Hepatocyte (in vitro differentiated cells): Measurements from ENCODE around the gene ARHGAP26. TPM values are rescaled to one million over a fixed set of nuclear protein-coding genes. Genes with fewer than 3 reads are reported as not detected.

Experiments
- DNase-seq: peaks from one replicate; pipeline ENCODE4 v3.0.0-alpha.2; 2016; ENCODE audit warnings: low spot score
- H2AFZ ChIP-seq: fragments of 200-600 bp; sonication (generic); 2 replicates; pipeline ENCODE4 v1.6.0; 2016; ENCODE audit warnings: antibody characterized with exemption, mild to moderate bottlenecking
- H3K27ac ChIP-seq: fragments of 200-600 bp; sonication (generic); 2 replicates; pipeline ENCODE4 v1.5.1; 2016; ENCODE audit warnings: mild to moderate bottlenecking
- H3K27me3 ChIP-seq: fragments of 200-600 bp; sonication (generic); 2 replicates; pipeline ENCODE4 v1.6.1; 2016
- H3K36me3 ChIP-seq: fragments of 200-600 bp; sonication (generic); replicated peaks from 2 replicates; pipeline ENCODE4 v1.5.1; 2016; ENCODE audit warnings: low read depth; ENCODE audit not compliant: insufficient read depth
- H3K4me1 ChIP-seq: fragments of 200-600 bp; sonication (generic); 2 replicates; pipeline ENCODE4 v1.5.1; 2016; ENCODE audit warnings: mild to moderate bottlenecking, moderate library complexity; ENCODE audit not compliant: insufficient read depth
- H3K4me2 ChIP-seq: fragments of 200-600 bp; sonication (generic); 2 replicates; pipeline ENCODE4 v1.6.0; 2016
- H3K4me3 ChIP-seq: fragments of 200-600 bp; sonication (generic); 2 replicates; pipeline ENCODE4 v1.5.1; 2016; ENCODE audit warnings: mild to moderate bottlenecking
- H3K79me2 ChIP-seq: fragments of 200-600 bp; sonication (generic); 2 replicates; pipeline ENCODE4 v1.6.0; 2017; ENCODE audit warnings: mild to moderate bottlenecking
- H3K9me2 ChIP-seq: fragments of 200-600 bp; sonication (generic); replicated peaks from 2 replicates; pipeline ENCODE4 v1.6.0; 2017; ENCODE audit warnings: mild to moderate bottlenecking; ENCODE audit not compliant: insufficient read depth
- H3K9me3 ChIP-seq: fragments of 200-600 bp; sonication (generic); 2 replicates; pipeline ENCODE4 v1.5.1; 2016; ENCODE audit warnings: low read depth, mild to moderate bottlenecking
- H4K20me1 ChIP-seq: fragments of 200-600 bp; sonication (generic); 2 replicates; pipeline ENCODE4 v1.6.0; 2016; ENCODE audit warnings: mild to moderate bottlenecking; ENCODE audit not compliant: insufficient read depth, poor library complexity, severe bottlenecking
- EZH2 ChIP-seq: fragments of 200-600 bp; sonication (generic); IDR thresholded peaks from 2 replicates; pipeline ENCODE4 v1.6.1; 2016; ENCODE audit warnings: antibody characterized with exemption, mild to moderate bottlenecking, borderline replicate concordance
- EZH2phosphoT487 ChIP-seq: fragments of 200-600 bp; sonication (generic); IDR thresholded peaks from one replicate; pipeline ENCODE4 v1.6.1; 2018; ENCODE audit warnings: antibody characterized with exemption, mild to moderate bottlenecking, low read depth, moderate library complexity; ENCODE audit not compliant: unreplicated experiment, severe bottlenecking
- WGBS: methylation state at CpG from one replicate; pipeline ENCODE4 v1.1.6; 2016; ENCODE audit warnings: low lambda C conversion rate; ENCODE audit errors: missing lambda C conversion rate; 5-methylcytosine and 5-hydroxymethylcytosine counted together
- polyA plus RNA-seq: library from polyadenylated mRNA; unstranded; fragments of >200 nt; fragmentation: Nextera tagmentation; extraction: Ambion mirVana; gene quantifications from 2 replicates; pipeline ENCODE4 v1.2.1, GENCODE V29; 2016
- total RNA-seq: library from RNA; depleted of rRNA; stranded (reverse); fragments of >200 nt; gene quantifications from 2 replicates; pipeline ENCODE4 v1.2.3, GENCODE V29; 2014
- TF ChIP-seq, protein P1 (sequence below): fragments of 200-600 bp; sonication (generic); IDR thresholded peaks from 2 replicates; pipeline ENCODE4 v1.5.1; 2016; ENCODE audit warnings: antibody characterized with exemption, mild to moderate bottlenecking; ENCODE audit not compliant: poor library complexity

ARHGAP26 gene
- total and polyA plus RNA-seq, 2 experiments from 2014 or later: 16.5 to 19.8 TPM

DNA sequence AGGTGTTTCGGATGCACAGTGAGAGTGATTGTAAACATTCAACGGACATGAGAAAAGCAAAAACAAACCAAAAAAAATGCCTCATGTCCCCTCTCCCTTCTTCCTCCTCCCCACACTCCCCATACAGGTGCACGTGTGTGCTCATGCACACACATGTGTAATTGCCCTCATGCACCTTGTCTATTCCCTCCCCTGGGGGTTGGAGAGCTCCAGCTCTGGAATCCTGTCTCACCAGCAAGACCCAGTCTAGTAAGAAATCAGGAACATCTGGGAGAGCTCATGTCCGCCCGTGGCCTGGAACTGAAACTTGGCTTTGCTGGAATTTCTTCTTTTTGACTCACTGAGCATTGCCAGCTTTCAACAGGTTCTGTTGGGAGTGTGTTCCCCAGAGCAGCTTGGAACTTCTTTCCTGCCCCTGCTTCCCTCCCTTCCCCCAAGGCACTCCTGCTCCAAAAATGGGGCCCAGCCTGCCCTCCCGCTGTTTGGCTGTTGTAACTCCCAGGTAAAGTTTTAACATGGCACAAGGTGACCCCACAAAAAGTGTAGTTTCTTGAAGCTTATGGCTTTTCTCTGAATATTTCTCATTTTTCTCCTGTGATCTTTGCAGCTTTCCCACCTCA is 443.2 kb downstream of the ARHGAP26 start:
- WGBS: 67% methylated on average over 6 of the region's 6 CpGs
- DNase-seq: peak; percentile 28
- Histone ChIP-seq H3K4me1 (peaks cover 13% of the 10 kb centered on the region), H3K27me3 (no peaks in the 10 kb centered on the region), H3K9me2 (no peaks in the 10 kb centered on the region), H2AFZ (no peak overlapping the region), H3K79me2 (no peaks in the 10 kb centered on the region), H3K27ac (peak overlapping the region; percentile 56), H4K20me1 (no peaks in the 10 kb centered on the region), H3K4me2 (peak overlapping the region; percentile 47), H3K9me3 (no peaks in the 10 kb centered on the region), H3K4me3 (no peak overlapping the region), H3K36me3 (no peaks in the 10 kb centered on the region)
- no peak for TF ChIP-seq EZH2phosphoT487
- TF ChIP-seq, protein P1, sequence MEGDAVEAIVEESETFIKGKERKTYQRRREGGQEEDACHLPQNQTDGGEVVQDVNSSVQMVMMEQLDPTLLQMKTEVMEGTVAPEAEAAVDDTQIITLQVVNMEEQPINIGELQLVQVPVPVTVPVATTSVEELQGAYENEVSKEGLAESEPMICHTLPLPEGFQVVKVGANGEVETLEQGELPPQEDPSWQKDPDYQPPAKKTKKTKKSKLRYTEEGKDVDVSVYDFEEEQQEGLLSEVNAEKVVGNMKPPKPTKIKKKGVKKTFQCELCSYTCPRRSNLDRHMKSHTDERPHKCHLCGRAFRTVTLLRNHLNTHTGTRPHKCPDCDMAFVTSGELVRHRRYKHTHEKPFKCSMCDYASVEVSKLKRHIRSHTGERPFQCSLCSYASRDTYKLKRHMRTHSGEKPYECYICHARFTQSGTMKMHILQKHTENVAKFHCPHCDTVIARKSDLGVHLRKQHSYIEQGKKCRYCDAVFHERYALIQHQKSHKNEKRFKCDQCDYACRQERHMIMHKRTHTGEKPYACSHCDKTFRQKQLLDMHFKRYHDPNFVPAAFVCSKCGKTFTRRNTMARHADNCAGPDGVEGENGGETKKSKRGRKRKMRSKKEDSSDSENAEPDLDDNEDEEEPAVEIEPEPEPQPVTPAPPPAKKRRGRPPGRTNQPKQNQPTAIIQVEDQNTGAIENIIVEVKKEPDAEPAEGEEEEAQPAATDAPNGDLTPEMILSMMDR: no peak
- no peak for TF ChIP-seq EZH2

DNA sequence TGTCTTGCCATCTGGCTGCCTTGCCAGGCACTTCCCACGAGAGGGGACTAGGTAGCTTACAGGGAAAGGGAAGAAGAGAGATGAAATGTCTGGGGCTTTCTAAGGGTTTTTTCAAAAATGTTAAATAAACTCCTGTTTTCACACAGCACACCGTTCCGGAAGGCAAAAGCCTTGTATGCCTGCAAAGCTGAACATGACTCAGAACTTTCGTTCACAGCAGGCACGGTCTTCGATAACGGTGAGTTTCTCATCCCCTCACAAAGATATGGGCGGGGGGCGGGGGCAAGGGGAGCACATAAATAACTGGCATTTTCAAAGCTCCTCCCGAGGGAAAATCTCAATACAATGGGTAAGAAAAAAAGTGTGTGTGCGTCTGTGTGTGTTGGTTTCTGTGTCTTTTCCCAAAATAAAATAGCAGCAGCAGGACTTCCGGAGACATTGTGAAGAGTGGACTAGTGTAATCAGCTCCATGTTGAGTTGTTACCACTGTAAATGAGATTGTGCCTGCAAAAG is 443.7 kb downstream of the ARHGAP26 start:
- H3K27me3 ChIP-seq: no peaks in the 10 kb centered on the region
- peak overlapping the region; percentile 56 for H3K27ac ChIP-seq
- peaks cover 13% of the 10 kb centered on the region for H3K4me1 ChIP-seq
- no peak for DNase-seq
- no peaks in the 10 kb centered on the region for H3K36me3 ChIP-seq
- no peak overlapping the region for H3K4me3 ChIP-seq
- H3K9me3 ChIP-seq: no peaks in the 10 kb centered on the region
- no peak for TF ChIP-seq EZH2
- TF ChIP-seq, protein P1: no peak
- TF ChIP-seq EZH2phosphoT487: no peak
- H3K79me2 ChIP-seq: no peaks in the 10 kb centered on the region
- H2AFZ ChIP-seq: no peak overlapping the region
- 63% methylated on average over 12 of the region's 12 CpGs for WGBS
- no peaks in the 10 kb centered on the region for H3K9me2 ChIP-seq
- H4K20me1 ChIP-seq: no peaks in the 10 kb centered on the region
- peak overlapping the region; percentile 47 for H3K4me2 ChIP-seq

DNA sequence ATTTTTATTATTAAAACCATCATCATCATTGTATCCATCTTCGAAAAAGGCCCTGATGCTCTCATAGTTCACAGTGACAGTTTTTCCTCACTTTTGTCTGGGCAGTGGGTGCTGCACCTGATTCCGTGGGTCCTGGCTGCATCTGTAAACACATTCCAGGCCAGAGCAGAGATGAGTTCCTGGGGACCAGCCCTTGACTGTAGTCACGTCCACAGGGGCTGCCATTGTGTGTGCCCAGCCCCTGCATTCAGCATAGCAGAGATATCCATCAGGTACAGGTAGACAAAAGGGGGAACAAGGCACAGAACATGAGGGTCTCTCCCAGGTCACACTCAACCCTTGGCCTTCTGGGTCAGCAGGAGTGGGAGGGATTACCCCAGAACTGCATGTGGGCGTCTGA is 444.3 kb downstream of the ARHGAP26 start:
- DNase-seq: no peak
- no peak overlapping the region for H3K4me3 ChIP-seq
- WGBS: 91% methylated on average over 4 of the region's 4 CpGs
- TF ChIP-seq EZH2: no peak
- TF ChIP-seq EZH2phosphoT487: no peak
- TF ChIP-seq, protein P1: no peak
- no peak overlapping the region for H2AFZ ChIP-seq
- H3K4me1 ChIP-seq: peaks cover 13% of the 10 kb centered on the region
- no peak overlapping the region for H3K4me2 ChIP-seq
- no peaks in the 10 kb centered on the region for H3K27me3 ChIP-seq
- no peaks in the 10 kb centered on the region for H4K20me1 ChIP-seq
- H3K36me3 ChIP-seq: no peaks in the 10 kb centered on the region
- H3K9me3 ChIP-seq: no peaks in the 10 kb centered on the region
- no peaks in the 10 kb centered on the region for H3K9me2 ChIP-seq
- no peaks in the 10 kb centered on the region for H3K79me2 ChIP-seq
- no peak overlapping the region for H3K27ac ChIP-seq
